Neural cell (in vitro differentiated cells): ENCODE results near the gene PNPLA2.

ENCODE experiments used
- TF ChIP-seq, protein P1 (sequence below): fragments of 450-650 bp; IDR thresholded peaks from 2 replicates; pipeline ENCODE4 v1.5.1; 2014; ENCODE audit warnings: antibody characterized with exemption, mild to moderate bottlenecking, moderate library complexity; ENCODE audit not compliant: poor library complexity, severe bottlenecking
- TF ChIP-seq, protein P2 (sequence below): IDR thresholded peaks from 2 replicates; pipeline ENCODE4 v1.6.1; 2012; ENCODE audit warnings: borderline replicate concordance

DNA sequence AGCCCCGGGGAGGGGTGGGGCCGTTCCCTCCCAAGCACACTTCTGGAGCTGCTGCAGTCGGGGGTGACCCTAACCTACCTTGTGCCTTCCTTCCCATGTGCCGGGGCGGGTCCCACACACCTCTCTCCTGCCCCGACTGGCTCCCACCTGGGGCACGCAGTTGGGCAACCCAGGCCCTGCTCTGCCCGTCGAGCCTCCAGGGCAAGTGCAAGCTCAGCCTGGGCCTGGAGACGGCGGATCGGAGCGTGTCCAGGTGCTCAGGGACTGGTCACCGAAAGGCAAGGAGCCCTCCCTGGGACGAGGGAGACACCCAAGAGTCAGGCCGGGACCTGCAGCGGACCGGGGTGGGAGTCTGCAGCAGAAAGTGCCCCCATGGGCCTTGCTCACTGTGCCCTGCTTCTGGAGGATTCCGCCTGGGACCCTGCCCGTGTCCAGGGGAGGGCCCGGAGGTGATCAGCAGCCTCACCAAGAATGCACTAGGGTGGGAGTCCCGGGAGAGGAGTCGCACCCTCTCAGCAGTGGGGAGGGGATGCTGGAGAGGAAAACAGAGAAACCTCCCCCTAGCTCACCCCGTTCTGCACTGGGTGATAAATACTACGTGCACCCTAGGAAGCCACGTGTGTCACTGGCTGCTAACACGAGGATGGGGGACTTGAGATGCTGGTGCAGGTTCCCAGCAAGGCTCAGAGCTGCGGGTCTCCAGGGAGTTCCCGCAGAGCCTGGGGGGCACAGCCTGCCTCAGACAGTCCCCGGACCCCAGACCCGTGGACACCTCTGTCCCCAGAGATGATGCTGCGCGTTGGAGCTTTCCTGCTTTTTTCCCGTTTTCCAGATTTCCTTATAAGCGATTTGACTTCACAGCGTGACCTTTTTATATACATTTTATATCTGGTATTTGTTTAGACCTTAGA is 36.2 kb upstream of the PNPLA2 start:
- TF ChIP-seq, protein P1, sequence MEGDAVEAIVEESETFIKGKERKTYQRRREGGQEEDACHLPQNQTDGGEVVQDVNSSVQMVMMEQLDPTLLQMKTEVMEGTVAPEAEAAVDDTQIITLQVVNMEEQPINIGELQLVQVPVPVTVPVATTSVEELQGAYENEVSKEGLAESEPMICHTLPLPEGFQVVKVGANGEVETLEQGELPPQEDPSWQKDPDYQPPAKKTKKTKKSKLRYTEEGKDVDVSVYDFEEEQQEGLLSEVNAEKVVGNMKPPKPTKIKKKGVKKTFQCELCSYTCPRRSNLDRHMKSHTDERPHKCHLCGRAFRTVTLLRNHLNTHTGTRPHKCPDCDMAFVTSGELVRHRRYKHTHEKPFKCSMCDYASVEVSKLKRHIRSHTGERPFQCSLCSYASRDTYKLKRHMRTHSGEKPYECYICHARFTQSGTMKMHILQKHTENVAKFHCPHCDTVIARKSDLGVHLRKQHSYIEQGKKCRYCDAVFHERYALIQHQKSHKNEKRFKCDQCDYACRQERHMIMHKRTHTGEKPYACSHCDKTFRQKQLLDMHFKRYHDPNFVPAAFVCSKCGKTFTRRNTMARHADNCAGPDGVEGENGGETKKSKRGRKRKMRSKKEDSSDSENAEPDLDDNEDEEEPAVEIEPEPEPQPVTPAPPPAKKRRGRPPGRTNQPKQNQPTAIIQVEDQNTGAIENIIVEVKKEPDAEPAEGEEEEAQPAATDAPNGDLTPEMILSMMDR: no peak
- TF ChIP-seq, protein P2, sequence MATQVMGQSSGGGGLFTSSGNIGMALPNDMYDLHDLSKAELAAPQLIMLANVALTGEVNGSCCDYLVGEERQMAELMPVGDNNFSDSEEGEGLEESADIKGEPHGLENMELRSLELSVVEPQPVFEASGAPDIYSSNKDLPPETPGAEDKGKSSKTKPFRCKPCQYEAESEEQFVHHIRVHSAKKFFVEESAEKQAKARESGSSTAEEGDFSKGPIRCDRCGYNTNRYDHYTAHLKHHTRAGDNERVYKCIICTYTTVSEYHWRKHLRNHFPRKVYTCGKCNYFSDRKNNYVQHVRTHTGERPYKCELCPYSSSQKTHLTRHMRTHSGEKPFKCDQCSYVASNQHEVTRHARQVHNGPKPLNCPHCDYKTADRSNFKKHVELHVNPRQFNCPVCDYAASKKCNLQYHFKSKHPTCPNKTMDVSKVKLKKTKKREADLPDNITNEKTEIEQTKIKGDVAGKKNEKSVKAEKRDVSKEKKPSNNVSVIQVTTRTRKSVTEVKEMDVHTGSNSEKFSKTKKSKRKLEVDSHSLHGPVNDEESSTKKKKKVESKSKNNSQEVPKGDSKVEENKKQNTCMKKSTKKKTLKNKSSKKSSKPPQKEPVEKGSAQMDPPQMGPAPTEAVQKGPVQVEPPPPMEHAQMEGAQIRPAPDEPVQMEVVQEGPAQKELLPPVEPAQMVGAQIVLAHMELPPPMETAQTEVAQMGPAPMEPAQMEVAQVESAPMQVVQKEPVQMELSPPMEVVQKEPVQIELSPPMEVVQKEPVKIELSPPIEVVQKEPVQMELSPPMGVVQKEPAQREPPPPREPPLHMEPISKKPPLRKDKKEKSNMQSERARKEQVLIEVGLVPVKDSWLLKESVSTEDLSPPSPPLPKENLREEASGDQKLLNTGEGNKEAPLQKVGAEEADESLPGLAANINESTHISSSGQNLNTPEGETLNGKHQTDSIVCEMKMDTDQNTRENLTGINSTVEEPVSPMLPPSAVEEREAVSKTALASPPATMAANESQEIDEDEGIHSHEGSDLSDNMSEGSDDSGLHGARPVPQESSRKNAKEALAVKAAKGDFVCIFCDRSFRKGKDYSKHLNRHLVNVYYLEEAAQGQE: no peak
